ENCODE data around the gene RPA1.

GRCh38 chr17:1803280-1803679 lies 26.5 kb upstream of the RPA1 start:
- TF ChIP-seq, protein P1, sequence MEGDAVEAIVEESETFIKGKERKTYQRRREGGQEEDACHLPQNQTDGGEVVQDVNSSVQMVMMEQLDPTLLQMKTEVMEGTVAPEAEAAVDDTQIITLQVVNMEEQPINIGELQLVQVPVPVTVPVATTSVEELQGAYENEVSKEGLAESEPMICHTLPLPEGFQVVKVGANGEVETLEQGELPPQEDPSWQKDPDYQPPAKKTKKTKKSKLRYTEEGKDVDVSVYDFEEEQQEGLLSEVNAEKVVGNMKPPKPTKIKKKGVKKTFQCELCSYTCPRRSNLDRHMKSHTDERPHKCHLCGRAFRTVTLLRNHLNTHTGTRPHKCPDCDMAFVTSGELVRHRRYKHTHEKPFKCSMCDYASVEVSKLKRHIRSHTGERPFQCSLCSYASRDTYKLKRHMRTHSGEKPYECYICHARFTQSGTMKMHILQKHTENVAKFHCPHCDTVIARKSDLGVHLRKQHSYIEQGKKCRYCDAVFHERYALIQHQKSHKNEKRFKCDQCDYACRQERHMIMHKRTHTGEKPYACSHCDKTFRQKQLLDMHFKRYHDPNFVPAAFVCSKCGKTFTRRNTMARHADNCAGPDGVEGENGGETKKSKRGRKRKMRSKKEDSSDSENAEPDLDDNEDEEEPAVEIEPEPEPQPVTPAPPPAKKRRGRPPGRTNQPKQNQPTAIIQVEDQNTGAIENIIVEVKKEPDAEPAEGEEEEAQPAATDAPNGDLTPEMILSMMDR (conservative IDR thresholded peaks at IDR 0.05; ENCODE audit: low read depth, low read length), result no peak
- TF ChIP-seq EZH2 (IDR thresholded peaks at IDR 0.05; ENCODE audit: borderline replicate concordance, low read depth, low read length, poor library complexity, severe bottlenecking), result no peak
